ENCODE measurements around the gene LRRK1.

The LRRK1 gene

DNA sequence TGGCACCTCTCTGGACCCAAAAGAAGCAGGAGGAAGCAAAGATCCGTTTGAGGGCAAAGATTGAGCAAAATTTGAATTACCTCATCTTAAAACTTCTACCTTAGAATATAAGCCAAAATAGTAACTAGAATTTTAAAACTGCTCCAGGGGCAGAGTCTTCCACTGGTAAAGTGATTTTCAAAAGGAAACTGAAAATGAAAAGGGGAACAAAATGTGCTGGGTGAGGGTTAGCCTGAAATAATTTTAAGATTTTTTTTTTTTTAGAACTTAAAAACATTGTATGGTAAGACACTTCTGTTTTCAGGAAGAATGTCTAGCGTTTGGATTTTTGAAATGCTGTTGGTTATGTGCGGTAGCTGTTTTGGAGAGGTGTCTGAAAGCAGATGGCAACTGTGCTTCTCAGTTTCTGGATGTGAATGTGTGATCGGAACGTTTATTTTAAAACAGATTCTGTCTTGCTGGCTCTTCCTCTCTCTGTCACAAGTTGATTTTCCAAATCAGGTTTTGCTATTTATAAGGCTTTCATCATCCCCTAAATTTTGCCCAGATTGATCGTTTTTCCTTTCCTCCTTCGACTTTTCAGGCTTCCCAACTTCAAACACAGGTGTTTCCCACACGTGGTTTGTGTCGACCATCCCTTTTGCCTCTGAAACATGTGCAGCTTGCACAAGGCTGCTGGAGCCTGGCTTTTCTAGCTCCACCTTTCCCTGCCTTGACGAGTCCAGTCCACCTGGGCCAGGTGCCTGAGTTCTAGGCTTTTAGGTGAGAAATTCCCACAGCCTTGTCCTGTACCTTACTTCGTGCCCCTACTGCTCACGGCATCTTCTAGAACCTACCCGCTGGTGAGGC is 3.3 kb downstream of the LRRK1 start:
- POLR2A ChIA-PET, result no interaction called here
- CTCF ChIA-PET, result interaction anchor here (1.2 to 17.0 kb wide), 2 partner anchors 83 to 297 kb away, joined by 3 to 757 read pairs; no protein-coding TSS in a partner anchor
- H3K4me3 ChIP-seq (ENCODE audit: low read depth, low read length), result no peak overlapping the region
- DNase-seq (ENCODE audit: low read depth, low spot score), result no peak
- TF ChIP-seq, protein P1, sequence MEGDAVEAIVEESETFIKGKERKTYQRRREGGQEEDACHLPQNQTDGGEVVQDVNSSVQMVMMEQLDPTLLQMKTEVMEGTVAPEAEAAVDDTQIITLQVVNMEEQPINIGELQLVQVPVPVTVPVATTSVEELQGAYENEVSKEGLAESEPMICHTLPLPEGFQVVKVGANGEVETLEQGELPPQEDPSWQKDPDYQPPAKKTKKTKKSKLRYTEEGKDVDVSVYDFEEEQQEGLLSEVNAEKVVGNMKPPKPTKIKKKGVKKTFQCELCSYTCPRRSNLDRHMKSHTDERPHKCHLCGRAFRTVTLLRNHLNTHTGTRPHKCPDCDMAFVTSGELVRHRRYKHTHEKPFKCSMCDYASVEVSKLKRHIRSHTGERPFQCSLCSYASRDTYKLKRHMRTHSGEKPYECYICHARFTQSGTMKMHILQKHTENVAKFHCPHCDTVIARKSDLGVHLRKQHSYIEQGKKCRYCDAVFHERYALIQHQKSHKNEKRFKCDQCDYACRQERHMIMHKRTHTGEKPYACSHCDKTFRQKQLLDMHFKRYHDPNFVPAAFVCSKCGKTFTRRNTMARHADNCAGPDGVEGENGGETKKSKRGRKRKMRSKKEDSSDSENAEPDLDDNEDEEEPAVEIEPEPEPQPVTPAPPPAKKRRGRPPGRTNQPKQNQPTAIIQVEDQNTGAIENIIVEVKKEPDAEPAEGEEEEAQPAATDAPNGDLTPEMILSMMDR (IDR thresholded peaks at IDR 0.05; ENCODE audit: insufficient read depth, low read length, missing control alignments), result no peak

DNA sequence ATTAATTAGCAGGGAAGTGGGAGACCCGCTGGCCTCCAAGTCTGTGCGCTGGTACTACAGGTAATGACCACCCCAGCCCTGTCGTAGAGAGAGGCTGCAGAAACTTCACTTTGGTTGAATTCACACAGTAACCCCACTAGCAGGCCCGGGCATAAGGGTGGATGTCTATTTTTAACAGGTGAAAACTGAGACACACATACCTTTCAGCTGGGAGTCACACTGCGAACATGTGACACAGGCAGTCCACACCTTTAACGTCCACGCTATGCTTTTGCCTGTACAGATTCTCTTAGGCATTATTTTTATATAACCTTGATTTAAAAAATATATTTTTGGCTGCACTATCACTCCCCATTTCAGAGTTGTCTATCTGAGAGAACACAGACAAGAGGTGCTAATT is 3.9 kb downstream of the LRRK1 start:
- ChIA-PET POLR2A (no interaction called here), CTCF (interaction anchor here (0.5 to 17.0 kb wide), 4 partner anchors 82 to 297 kb away, joined by 3 to 757 read pairs (median 4); no protein-coding TSS in a partner anchor)
- H3K4me3 ChIP-seq (ENCODE audit: low read depth, low read length), result no peak overlapping the region
- no peak for DNase-seq (ENCODE audit: low read depth, low spot score)
- TF ChIP-seq, protein P1 (IDR thresholded peaks at IDR 0.05; ENCODE audit: insufficient read depth, low read length, missing control alignments), result no peak

DNA sequence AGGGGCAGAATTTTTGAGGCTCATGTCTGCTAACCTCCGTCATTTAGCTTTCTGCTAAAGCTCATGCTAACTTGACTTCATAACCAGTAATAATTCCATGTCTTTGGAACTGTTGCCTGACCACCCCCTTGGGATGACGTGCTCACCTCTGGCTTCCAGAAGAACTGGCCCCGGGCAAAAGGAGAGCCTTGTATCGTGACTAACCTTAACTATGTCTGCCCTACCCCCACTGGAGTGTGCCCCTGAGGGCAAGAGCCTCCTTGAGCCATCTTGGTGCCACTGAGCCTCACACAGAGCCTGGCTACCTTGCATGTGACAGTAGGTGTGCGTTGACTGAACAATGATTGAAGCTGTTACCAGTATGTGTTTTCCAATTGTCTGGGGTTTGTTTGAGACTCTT is 4.7 kb downstream of the LRRK1 start:
- POLR2A ChIA-PET, result no interaction called here
- CTCF ChIA-PET, result interaction anchor here (1.2 to 17.0 kb wide), 3 partner anchors 82 to 298 kb away, joined by 3 to 757 read pairs (median 3); no protein-coding TSS in a partner anchor
- TF ChIP-seq, protein P1 (IDR thresholded peaks at IDR 0.05; ENCODE audit: insufficient read depth, low read length, missing control alignments), result no peak
- no peak for DNase-seq (ENCODE audit: low read depth, low spot score)
- no peak overlapping the region for H3K4me3 ChIP-seq (ENCODE audit: low read depth, low read length)

GRCh38 chr15:100924436-100924835 is 5.3 kb downstream of the LRRK1 start:
- no peak overlapping the region for H3K4me3 ChIP-seq (ENCODE audit: low read depth, low read length)
- POLR2A ChIA-PET, result no interaction called here
- TF ChIP-seq, protein P1 (IDR thresholded peaks at IDR 0.05; ENCODE audit: insufficient read depth, low read length, missing control alignments), result no peak
- CTCF ChIA-PET, result interaction anchor here (1.4 to 17.0 kb wide), 3 partner anchors 81 to 298 kb away, joined by 3 to 757 read pairs (median 4); no protein-coding TSS in a partner anchor
- no peak for DNase-seq (ENCODE audit: low read depth, low spot score)

- POLR2A ChIA-PET, result no interaction called here
- no peak overlapping the region for H3K4me3 ChIP-seq (ENCODE audit: low read depth, low read length)
- DNase-seq (ENCODE audit: low read depth, low spot score), result no peak
- CTCF ChIA-PET, result interaction anchor here (1.6 to 17.0 kb wide), 2 partner anchors 80 to 298 kb away, joined by 4 to 757 read pairs; no protein-coding TSS in a partner anchor
- TF ChIP-seq, protein P1 (IDR thresholded peaks at IDR 0.05; ENCODE audit: insufficient read depth, low read length, missing control alignments), result no peak
Measured at GRCh38 chr15:100925480-100925879, 6.3 kb downstream of the LRRK1 start.

GRCh38 chr15:100926258-100926657 is 7.1 kb downstream of the LRRK1 start:
- no peak overlapping the region for H3K4me3 ChIP-seq (ENCODE audit: low read depth, low read length)
- TF ChIP-seq, protein P1 (IDR thresholded peaks at IDR 0.05; ENCODE audit: insufficient read depth, low read length, missing control alignments), result no peak
- no peak for DNase-seq (ENCODE audit: low read depth, low spot score)
- ChIA-PET CTCF (interaction anchor here (1.6 to 17.0 kb wide), 4 partner anchors 8 to 299 kb away, joined by 4 to 757 read pairs (median 64); partner anchors contain the start of gene LRRK1), POLR2A (no interaction called here)

Data from AG04449 (cell line).